Right lobe of liver (tissue), 4 donors: ENCODE measurements around the gene CFAP77.

Experiments used
- POLR2A ChIP-seq: fragments of 450-650 bp; IDR thresholded peaks from one replicate; pipeline ENCODE4 v1.6.1; 2017; ENCODE audit warnings: antibody characterized with exemption, mild to moderate bottlenecking
- TF ChIP-seq, protein P1 (sequence below), 4 donors: fragments of 200-600 bp in 3 of 4; fragments of 450-650 bp in 1 of 4; IDR thresholded peaks; one replicate each; pipeline versions ENCODE4 v1.5.1 to v1.8.0; 2016 to 2022; ENCODE audit warnings: antibody characterized with exemption in 4 of 4, mild to moderate bottlenecking in 2 of 4
- donor health status: DM: no; HTN: no; CAD: no.
- donor health status: DM: no; HTN: no; CAD: no.
- donor health status: DM: no; HTN: yes; CAD: no.

DNA sequence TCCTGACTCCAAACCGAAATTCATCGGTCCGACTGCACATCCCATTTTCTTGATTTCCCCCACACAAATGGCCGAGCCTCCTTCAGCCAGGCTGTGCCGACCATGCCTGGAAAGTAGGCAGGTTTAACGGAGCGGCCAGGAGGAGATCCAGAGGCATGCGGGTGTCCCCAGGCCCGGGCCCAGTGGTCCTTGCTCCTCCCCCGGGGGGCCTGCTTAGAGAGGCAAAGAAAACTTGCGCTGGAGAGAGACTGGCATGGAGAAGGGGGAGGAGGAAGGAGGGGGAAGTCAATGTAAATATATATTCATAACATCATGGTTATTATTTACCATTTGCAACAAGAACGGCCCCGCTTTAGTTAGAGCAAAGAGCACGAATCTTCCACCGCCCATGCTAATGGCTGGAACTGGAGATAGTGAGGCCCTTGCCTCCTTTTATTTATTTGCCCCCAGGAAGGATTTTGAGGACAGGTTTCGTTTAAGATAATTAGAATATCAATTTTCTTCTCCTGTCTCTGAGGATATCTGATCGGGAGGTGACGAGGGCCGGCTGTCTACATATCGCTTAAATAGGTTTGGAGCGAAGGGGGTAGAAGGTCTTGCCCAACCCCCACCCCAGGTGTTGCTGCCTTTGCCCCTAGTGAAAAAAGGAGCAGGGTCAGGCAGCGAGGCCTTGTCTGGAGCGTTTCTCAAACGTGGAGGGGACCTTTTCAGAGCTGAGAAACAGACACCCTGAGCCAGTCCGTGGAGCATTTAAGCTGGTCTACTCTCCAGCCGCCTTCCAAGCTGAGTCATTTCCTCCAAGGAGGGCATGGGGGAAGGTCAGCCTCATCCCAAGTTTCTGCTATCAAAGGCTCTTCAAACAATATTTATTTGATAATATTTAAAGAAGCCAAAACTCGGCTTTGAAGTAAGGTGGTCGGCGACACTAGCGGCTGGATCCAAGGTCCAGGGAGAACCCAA is 174.9 kb downstream of the CFAP77 start:
- TF ChIP-seq, protein P1, sequence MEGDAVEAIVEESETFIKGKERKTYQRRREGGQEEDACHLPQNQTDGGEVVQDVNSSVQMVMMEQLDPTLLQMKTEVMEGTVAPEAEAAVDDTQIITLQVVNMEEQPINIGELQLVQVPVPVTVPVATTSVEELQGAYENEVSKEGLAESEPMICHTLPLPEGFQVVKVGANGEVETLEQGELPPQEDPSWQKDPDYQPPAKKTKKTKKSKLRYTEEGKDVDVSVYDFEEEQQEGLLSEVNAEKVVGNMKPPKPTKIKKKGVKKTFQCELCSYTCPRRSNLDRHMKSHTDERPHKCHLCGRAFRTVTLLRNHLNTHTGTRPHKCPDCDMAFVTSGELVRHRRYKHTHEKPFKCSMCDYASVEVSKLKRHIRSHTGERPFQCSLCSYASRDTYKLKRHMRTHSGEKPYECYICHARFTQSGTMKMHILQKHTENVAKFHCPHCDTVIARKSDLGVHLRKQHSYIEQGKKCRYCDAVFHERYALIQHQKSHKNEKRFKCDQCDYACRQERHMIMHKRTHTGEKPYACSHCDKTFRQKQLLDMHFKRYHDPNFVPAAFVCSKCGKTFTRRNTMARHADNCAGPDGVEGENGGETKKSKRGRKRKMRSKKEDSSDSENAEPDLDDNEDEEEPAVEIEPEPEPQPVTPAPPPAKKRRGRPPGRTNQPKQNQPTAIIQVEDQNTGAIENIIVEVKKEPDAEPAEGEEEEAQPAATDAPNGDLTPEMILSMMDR (IDR thresholded peaks at IDR 0.05) = no peak
- no peak for TF ChIP-seq POLR2A
